ENCODE measurements around the gene IGF1R.

The IGF1R gene

DNA sequence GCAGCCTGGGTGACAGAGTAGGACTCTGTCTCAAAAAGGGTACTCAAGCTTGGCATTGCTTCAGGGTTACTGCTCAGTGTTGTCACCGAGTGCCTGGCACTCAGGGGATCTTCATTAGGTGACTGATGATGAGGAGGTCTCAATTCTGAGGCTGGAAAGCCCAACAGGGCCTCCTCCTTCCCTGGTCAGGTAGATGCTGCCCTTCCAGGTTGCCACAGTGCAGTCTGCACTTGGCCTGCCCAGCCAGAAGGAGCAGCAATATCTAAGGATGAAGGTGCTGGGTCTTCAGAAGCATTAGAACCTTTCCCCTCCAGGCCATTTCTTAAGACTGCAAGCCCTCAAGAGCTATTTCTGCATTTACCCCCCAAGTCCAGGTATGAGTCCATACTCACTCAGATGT, 317.3 kb downstream of the IGF1R start:
- Histone ChIP-seq H3K9ac (ENCODE audit: low read length) (no peak overlapping the region), H3K27ac (ENCODE audit: low read depth, low read length) (no peak overlapping the region), H4K20me1 (ENCODE audit: low read depth, low read length) (no peaks in the 10 kb centered on the region), H3K4me3 (ENCODE audit: insufficient read depth, low read length, poor library complexity, severe bottlenecking) (no peak overlapping the region), H3K9me3 (ENCODE audit: insufficient read depth, low read length) (no peaks in the 10 kb centered on the region), H3K36me3 (ENCODE audit: low read length) (no peaks in the 10 kb centered on the region), H3F3A (ENCODE audit: insufficient read depth) (no peaks in the 10 kb centered on the region), H3K79me2 (ENCODE audit: insufficient read depth, low read length) (no peaks in the 10 kb centered on the region), H2AFZ (ENCODE audit: low read depth, low read length, severe bottlenecking) (no peak overlapping the region), H3K4me2 (ENCODE audit: low read depth, low read length, poor library complexity, severe bottlenecking) (no peak overlapping the region), H3K27me3 (ENCODE audit: low read length) (no peaks in the 10 kb centered on the region), H3K9me2 (replicated peaks; ENCODE audit: insufficient read depth, low read length) (no peaks in the 10 kb centered on the region)
- TF ChIP-seq EZH2phosphoT487 (conservative IDR thresholded peaks at IDR 0.05; ENCODE audit: low read length) = no peak
- TF ChIP-seq, protein P1, sequence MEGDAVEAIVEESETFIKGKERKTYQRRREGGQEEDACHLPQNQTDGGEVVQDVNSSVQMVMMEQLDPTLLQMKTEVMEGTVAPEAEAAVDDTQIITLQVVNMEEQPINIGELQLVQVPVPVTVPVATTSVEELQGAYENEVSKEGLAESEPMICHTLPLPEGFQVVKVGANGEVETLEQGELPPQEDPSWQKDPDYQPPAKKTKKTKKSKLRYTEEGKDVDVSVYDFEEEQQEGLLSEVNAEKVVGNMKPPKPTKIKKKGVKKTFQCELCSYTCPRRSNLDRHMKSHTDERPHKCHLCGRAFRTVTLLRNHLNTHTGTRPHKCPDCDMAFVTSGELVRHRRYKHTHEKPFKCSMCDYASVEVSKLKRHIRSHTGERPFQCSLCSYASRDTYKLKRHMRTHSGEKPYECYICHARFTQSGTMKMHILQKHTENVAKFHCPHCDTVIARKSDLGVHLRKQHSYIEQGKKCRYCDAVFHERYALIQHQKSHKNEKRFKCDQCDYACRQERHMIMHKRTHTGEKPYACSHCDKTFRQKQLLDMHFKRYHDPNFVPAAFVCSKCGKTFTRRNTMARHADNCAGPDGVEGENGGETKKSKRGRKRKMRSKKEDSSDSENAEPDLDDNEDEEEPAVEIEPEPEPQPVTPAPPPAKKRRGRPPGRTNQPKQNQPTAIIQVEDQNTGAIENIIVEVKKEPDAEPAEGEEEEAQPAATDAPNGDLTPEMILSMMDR (IDR thresholded peaks at IDR 0.05; ENCODE audit: insufficient read depth, low read length, poor library complexity, severe bottlenecking) = no peak

DNA sequence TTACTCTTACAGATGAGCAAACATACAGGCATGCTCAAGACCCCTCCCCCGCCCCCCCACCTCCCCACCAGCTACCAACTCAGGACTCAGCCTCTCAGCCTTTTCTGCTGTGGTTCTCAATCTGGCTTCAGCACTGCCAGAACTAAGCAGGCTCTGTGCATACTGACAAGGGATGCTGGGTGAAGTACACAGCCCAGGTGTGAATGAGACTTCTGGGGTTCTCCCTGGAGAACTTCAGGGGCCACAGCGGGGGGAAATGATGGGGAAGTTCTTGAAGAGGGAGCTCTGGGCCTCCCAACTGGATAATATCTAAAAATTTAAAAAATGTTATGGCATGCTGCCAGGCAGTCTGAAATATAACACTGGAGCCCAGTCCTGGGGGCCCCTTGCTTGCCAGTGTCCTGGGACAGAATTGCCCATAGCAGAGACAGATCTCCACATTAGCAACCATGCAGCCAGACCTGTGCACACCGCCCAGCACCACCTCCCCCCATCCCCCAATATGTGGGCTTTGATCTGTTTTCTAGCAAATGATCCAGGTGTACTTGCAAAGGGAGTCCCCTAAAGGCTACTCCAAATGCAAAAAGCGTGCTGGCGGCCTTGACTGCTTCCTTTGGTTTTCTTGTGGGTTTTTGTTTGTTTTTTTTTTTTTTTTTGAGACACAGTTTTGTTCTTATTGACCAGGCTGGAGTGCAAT, 317.9 kb downstream of the IGF1R start:
- Histone ChIP-seq H3K27ac (ENCODE audit: low read depth, low read length) (no peak overlapping the region), H3K9me2 (replicated peaks; ENCODE audit: insufficient read depth, low read length) (no peaks in the 10 kb centered on the region), H4K20me1 (ENCODE audit: low read depth, low read length) (no peaks in the 10 kb centered on the region), H2AFZ (ENCODE audit: low read depth, low read length, severe bottlenecking) (no peak overlapping the region), H3K27me3 (ENCODE audit: low read length) (no peaks in the 10 kb centered on the region), H3K9me3 (ENCODE audit: insufficient read depth, low read length) (no peaks in the 10 kb centered on the region), H3K4me3 (ENCODE audit: insufficient read depth, low read length, poor library complexity, severe bottlenecking) (no peak overlapping the region), H3K36me3 (ENCODE audit: low read length) (no peaks in the 10 kb centered on the region), H3K9ac (ENCODE audit: low read length) (no peak overlapping the region), H3K4me2 (ENCODE audit: low read depth, low read length, poor library complexity, severe bottlenecking) (no peak overlapping the region), H3K79me2 (ENCODE audit: insufficient read depth, low read length) (no peaks in the 10 kb centered on the region), H3F3A (ENCODE audit: insufficient read depth) (no peaks in the 10 kb centered on the region)
- TF ChIP-seq, protein P1 (IDR thresholded peaks at IDR 0.05; ENCODE audit: insufficient read depth, low read length, poor library complexity, severe bottlenecking) = no peak
- no peak for TF ChIP-seq EZH2phosphoT487 (conservative IDR thresholded peaks at IDR 0.05; ENCODE audit: low read length)

DNA sequence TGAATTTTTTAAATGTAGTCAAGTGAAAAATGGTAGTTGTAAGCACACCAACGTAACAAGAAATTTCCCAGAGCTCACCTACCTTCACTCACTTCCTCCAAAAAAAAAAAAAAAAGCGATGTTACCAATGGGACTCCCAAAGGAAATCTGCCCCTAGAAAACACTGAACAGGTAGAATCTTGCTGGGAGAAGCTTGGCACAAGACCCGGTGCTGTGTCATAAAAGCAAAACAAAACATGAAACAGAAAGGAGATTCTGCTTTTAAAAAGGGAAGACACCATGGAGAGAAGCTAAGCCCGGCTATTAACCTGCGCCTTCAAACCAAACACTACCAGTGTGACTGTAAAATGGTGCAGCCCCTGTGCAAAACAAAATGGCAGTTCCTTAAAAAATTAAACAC, 318.8 kb downstream of the IGF1R start:
- no peak overlapping the region for H3K9ac ChIP-seq (ENCODE audit: low read length)
- no peaks in the 10 kb centered on the region for H3K27me3 ChIP-seq (ENCODE audit: low read length)
- no peaks in the 10 kb centered on the region for H3F3A ChIP-seq (ENCODE audit: insufficient read depth)
- no peak overlapping the region for H3K4me3 ChIP-seq (ENCODE audit: insufficient read depth, low read length, poor library complexity, severe bottlenecking)
- no peaks in the 10 kb centered on the region for H3K79me2 ChIP-seq (ENCODE audit: insufficient read depth, low read length)
- no peaks in the 10 kb centered on the region for H3K36me3 ChIP-seq (ENCODE audit: low read length)
- no peaks in the 10 kb centered on the region for H4K20me1 ChIP-seq (ENCODE audit: low read depth, low read length)
- no peaks in the 10 kb centered on the region for H3K9me3 ChIP-seq (ENCODE audit: insufficient read depth, low read length)
- no peak overlapping the region for H3K4me2 ChIP-seq (ENCODE audit: low read depth, low read length, poor library complexity, severe bottlenecking)
- H2AFZ ChIP-seq (ENCODE audit: low read depth, low read length, severe bottlenecking) = no peak overlapping the region
- H3K9me2 ChIP-seq (replicated peaks; ENCODE audit: insufficient read depth, low read length) = no peaks in the 10 kb centered on the region
- TF ChIP-seq, protein P1 (IDR thresholded peaks at IDR 0.05; ENCODE audit: insufficient read depth, low read length, poor library complexity, severe bottlenecking) = no peak
- TF ChIP-seq EZH2phosphoT487 (conservative IDR thresholded peaks at IDR 0.05; ENCODE audit: low read length) = no peak
- H3K27ac ChIP-seq (ENCODE audit: low read depth, low read length) = no peak overlapping the region
